Left forelimb (tissue), 1 donor: Measurements from ENCODE around the gene MOB3A.
A peak's percentile ranks its signal among the peaks of the same experiment; 100 is the strongest.
"Not testable (repeated sequence)": the region's sequence is repeated elsewhere in the genome, so short reads cannot be mapped to it uniquely, and the experiment has no call there.

Experiments used
- DNase-seq: peaks from one replicate; pipeline ENCODE4 v3.0.0-alpha.2; 2018; ENCODE audit warnings: low spot score

The MOB3A gene

GRCh38 chr19:2096034-2096479 lies at the start of gene MOB3A:
MOB3A (minus strand) TSS chr19:2096326; CDS start chr19:2078560, 17,766 bp downstream.
- DNase-seq: peak; percentile 96

DNA sequence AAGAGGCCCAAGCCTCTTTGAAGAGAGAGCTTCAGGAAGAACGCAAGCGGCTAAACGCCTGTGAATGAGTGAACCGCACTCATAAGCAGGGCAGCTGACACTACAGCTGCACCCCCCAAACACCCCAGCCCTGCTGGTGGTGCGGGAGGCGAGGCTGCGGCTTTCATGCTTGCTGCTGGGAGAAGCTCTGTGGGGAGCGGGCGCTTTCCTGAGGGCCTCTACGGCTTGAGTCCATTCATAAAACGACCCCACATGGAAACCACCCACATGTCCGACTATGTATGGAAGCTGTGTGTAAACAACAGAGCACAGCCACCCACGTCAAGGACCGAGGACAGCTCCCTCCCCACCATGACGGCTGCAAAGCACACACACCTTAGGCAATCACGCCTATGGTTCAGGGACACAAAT lies 49.7 kb upstream of the MOB3A start:
- DNase-seq: no peak

GRCh38 chr19:2144190-2144589 lies 48.1 kb upstream of the MOB3A start:
- DNase-seq: no peak

DNA sequence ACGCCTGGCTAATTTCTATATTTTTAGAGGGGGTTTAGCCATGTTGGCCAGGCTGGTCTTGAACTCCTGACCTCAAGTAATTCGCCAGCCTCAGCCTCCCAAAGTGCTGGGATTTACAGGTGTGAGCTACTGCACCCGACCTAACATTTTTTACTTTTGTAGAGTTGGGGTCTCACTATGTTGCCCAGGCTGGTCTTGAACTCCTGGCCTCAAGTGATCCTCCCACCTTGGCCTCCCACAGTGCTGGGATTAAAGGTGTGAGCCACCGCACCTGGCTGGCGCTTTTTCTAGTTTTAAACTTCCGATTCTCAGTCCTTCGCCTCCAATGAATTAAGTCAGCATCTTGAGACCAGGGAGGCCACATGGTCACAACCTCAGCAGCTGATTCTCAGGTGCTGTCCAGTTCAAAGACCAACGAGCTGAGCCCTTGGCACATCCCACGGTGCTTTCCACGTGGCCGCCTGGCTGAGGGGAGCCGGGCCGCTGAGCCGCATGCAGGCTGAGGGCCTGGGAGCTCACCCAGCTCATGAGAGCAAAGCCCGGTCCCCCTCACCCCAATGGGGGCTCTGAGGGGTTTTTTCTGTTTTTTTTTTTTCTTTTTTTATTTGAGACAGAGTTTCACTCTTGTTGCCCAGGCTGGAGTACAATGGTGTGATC lies 46.2 kb upstream of the MOB3A start:
- DNase-seq: no peak

DNA sequence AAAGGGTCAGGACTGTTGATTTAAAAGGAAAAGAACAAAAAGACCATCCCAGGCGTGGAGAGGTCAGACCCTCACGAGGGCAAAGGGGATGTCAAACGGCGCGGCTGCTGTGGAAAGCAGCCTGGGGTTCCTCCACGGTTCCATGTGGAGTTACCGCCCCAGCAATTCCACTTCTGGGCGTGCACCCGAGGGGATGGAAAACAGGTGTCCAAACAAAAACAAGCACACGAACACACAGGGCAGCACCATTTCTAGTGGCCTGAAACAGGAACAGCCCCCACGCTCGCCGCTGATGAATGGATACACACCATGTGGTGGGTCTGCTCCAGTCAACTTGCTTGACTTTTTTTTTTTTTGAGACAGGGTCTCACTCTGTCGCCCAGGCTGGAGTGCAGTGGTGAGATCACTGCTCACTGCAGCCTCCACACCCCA lies 44.0 kb upstream of the MOB3A start:
- no peak for DNase-seq

DNA sequence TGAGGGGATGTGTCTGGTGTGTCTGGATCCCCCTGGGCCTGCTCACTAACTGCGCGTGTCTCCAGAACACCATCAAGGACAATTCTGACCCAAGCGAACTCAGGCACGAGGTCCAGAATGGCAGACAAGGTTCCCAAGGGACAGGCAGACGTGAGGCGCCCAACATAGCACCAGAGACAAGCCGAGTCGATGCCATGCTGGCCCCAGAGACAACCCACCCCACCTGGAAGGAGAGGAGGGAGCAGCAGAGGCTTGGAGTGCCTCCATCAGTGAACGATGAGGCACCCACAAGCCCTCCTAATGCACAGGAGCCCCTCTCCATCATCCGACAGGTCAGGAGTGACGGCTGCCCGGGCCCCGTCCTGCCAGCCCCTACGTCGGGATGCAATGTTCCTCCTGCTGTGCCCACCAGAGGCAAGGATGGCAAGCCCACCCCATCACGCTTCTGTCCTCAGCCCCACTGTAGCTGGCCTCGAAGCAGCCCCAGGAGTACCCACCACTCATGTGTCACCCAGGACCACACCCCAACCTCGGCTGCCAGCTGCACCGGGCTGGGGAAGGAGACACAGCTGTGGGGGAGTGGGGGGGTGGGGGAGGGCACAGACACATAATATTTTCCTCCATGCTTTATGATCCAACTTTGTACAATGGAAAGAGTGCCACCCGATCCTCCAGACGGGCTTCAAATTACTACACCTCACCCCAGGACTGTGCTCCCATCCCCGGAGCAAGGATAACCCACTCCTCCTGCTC lies 43.4 kb upstream of the MOB3A start:
- DNase-seq: no peak

- no peak for DNase-seq
These were observed 42.1 kb upstream of the MOB3A start for GRCh38 chr19:2138061-2138728.

DNA sequence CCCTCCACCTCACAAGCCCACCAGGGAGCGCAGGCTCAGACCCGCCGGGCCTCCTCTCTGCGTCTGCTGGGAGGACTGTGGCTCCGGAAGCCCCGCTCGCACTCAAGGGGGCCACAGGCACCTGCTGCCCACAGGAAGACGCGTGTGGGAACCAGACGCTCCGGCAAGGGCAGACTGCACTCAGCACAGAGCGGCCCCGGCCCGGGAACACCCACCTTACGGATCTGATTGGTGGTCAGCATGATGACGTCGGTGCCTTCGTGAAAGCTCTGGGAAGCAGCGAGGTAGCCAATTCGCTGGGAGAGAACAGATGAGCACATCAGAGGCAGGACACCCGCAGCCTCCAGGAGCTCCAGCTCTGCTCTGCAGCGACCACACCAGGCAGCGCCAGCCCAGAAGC lies 40.7 kb upstream of the MOB3A start:
- DNase-seq: no peak

GRCh38 chr19:2135474-2136402 lies 39.6 kb upstream of the MOB3A start:
- DNase-seq: no peak

- no peak for DNase-seq
These were observed 36.8 kb upstream of the MOB3A start for GRCh38 chr19:2132731-2133490.

DNA sequence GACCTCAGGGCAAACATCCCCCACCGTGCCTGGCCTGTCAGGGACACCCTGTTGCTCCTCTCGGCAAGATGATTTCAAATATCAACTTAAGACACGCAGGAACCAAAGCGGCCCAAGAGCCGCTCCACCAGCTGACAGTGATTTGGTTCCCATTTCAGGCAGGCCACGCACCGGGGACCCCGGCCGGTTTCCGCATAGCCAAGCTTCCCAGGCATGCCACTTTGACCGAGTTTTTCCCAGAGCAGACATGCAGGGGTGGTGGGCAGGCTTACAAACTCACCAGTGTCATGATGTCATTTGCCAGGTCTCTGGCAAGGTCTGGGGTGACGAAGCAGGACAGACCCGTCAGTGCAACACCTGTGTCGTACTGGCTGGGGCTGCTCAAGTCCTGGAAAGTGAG lies 36.1 kb upstream of the MOB3A start:
- DNase-seq: no peak

DNA sequence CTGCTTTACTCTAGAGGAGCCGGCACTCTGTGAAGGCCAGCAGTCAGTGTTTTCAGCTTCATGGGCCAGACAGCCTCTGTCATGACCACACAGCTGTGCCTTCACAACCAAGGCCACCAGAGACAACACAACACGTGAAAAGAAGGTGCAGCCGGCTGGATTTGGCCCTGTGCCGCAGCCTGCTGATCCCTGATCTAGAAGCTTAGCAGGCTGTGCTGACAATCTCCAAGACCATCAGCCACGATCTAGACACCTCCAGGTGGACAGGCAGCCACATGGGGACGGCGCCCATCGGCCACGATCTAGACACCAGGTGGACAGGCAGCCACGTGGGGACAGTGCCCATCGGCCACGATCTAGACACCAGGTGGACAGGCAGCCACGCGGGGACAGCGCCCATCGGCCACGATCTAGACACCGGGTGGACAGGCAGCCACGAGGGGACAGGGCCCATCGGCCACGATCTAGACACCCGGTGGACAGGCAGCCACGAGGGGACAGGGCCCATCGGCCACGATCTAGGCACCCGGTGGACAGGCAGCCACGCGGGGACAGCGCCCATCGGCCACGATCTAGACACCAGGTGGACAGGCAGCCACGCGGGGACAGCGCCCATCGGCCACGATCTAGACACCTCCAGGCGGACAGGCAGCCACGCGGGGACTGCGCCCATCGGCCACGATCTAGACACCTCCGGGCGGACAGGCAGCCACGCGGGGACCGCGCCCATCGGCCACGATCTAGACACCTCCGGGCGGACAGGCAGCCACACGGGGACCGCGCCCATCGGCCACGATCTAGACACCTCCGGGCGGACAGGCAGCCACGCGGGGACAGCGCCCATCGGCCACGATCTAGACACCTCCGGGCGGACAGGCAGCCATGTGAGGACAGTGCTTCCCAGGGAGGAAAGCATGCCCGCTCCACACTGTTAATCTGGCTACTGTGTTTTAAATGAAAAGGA lies 35.2 kb upstream of the MOB3A start:
- DNase-seq: not testable (repeated sequence)

DNA sequence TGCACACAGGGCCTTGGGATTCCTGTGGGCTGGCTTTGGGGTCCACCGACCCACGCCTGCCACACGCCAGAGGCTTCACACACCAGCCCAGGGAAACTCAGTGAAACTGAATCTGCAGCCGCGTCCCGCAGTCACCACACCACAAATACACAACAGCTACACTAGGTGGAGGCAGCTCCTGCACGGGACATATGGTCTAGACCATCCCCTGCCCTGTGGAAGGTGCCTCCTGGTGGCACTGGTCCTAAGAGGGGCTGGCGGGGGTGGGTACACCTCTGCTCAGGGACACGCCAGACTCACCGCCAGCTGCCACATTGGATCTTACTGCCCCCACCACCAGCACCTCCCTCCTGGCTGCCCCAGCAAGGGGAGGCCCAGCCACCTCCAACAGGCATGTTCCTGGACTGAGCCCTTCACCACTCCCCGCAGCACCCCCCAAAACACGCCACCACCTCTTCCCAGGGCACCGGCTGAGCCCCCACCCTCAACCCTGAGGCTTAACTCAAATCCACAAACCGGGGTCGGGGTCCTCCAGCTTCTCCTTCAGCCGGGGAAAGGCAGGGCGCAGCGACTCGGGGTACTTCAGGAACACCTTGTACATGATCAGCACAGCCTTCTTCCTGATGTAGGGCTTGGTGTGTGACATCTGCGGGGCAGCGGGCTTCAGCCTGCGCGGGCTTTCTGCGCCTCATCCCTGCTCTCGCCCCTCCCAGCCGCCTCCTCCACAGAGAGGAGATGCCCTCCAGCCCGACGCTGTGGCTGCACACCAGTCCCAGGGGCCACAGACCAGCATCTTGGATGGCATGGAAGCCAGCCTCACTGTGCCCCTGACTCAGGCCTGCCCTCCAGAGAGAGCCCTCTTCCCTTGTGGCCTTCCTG lies 34.0 kb upstream of the MOB3A start:
- no peak for DNase-seq

- DNase-seq: no peak
These were observed 33.4 kb upstream of the MOB3A start for GRCh38 chr19:2129486-2129885.

DNA sequence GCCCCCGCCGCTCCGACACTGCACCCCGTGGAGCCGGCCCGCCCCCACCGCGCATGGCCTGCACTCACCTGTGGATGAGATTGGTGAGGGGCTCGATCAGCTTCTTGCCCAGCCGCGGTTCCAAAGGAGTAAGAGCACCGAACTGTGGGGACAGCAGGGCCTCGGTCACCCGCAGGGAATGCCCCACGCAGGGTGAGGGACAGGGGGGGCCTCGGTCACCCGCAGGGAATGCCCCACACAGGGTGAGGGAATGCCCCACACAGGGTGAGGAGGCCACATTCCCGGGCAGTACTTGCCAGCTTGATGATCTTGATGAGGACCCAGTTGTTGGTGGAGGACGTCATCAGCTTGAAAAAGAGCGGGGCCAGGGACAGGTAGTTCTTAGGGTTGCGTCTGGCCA lies 32.9 kb upstream of the MOB3A start:
- DNase-seq: no peak

GRCh38 chr19:2128252-2128651 lies 32.1 kb upstream of the MOB3A start:
- DNase-seq: not testable (repeated sequence)

DNA sequence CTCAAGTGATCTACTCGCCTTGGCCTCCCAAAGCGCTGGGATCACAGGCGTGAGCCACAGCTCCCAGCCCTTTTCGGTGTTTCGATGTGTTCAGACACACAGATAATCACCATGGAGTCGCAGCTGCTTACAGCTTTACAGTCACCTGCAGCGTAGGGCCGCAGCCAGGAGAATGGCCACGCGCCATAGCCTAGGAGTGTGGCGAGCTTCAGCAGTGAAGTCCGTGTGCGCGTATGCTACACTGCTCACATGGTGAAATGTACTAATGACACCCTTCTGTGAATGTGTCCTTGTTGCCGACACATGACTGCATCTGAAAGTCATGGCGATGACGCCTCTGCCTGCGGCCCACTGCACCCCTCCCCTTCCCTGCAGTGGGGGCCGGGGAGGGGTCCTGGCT lies 31.6 kb upstream of the MOB3A start:
- DNase-seq: no peak

GRCh38 chr19:2126879-2127518 lies 30.9 kb upstream of the MOB3A start:
- no peak for DNase-seq
